Measurements from ENCODE around the gene DDHD1.

DNA sequence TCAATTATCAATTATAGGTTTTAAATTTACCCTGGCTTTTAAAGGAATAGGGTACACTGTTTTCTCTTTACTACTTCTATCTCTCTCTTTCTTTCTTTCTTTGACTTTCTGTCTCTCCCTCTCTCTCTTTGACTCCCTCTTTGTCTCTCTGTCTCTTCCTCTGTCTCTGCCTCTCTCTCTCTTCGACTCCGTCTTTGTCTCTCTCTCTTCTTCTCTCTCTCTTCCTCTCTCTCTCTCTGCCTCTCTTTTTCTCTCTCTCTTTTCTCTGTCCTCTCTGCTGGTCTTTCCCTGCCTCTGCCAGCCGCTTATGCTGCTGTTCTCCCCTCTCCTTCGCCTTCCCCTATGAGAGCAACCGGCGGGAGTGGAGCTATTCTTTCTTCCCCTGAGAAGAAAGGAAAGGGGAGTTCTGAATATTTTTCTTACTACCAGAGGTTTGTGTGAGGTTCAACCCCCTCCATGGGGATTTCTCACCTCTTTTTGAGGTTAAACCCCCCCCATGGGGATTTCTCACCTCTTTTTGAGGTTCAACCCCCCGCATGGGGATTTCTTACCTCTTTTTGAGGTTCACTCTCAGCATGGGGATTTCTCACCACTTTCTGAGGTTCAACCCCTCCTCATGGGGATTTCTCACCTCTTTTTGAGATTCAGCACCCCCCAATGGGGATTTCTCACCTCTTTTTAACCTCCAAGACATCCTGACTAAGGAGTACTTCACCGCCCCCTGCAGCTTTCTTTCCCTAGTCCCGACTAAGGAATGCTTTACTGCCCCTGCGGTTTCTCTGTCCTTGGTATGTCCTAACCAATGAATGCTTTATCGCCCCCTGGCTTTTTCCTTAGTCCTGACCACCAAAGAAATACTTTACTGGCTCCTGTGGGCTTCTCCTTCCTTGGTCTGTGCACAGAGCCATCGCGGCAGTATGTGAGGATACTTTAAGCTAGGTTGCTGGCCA is 27.4 kb upstream of the DDHD1 start:
- no peak for TF ChIP-seq EZH2 (IDR thresholded peaks at IDR 0.05; ENCODE audit: insufficient read depth, poor library complexity, severe bottlenecking)
- no peak for TF ChIP-seq EZH2phosphoT487 (IDR thresholded peaks at IDR 0.05; ENCODE audit: insufficient read depth, low read depth)

All from GM23248 (cell line).